GM06990 (cell line): ENCODE measurements around the gene PCBP3.

Experiments used
- DNase-seq: peaks from one replicate; pipeline ENCODE4 v3.0.0-alpha.2; 2011; ENCODE audit not compliant: insufficient read length; ENCODE audit errors: extremely low read depth
- H3K27me3 ChIP-seq: replicated peaks from 2 replicates; pipeline ENCODE4 v1.6.0; 2011; ENCODE audit warnings: low read length; ENCODE audit not compliant: control insufficient read depth, insufficient read depth
- H3K36me3 ChIP-seq: 2 replicates; pipeline ENCODE4 v1.5.1; 2011; ENCODE audit warnings: low read length; ENCODE audit not compliant: control insufficient read depth, insufficient read depth
- H3K4me3 ChIP-seq: replicated peaks from 2 replicates; pipeline ENCODE4 v1.5.1; 2011; ENCODE audit warnings: low read depth, mild to moderate bottlenecking, control low read depth, low read length
- TF ChIP-seq, protein P1 (sequence below): IDR thresholded peaks from 2 replicates; pipeline ENCODE4 v1.5.1; 2011; ENCODE audit warnings: low read length, control low read depth, mild to moderate bottlenecking, inconsistent platforms; ENCODE audit not compliant: insufficient read depth, poor library complexity, severe bottlenecking

PCBP3 gene

DNA sequence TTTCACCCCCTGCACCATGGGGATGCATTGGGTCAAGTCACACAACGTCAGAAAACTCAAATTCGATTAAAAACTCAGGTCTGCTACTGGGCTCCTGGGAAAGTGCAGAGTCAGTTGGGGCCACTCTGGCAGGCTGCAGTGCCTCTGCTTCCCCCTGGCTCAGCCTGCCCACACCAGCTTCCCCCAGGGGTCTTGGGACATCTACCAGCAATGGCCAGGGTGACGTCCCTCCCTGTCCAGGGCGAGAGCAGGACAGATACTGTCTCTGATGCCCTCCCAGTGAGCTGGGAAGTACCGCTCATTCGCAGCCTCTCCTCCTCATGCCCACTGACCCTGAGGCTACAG lies 231.9 kb downstream of the PCBP3 start:
- TF ChIP-seq, protein P1, sequence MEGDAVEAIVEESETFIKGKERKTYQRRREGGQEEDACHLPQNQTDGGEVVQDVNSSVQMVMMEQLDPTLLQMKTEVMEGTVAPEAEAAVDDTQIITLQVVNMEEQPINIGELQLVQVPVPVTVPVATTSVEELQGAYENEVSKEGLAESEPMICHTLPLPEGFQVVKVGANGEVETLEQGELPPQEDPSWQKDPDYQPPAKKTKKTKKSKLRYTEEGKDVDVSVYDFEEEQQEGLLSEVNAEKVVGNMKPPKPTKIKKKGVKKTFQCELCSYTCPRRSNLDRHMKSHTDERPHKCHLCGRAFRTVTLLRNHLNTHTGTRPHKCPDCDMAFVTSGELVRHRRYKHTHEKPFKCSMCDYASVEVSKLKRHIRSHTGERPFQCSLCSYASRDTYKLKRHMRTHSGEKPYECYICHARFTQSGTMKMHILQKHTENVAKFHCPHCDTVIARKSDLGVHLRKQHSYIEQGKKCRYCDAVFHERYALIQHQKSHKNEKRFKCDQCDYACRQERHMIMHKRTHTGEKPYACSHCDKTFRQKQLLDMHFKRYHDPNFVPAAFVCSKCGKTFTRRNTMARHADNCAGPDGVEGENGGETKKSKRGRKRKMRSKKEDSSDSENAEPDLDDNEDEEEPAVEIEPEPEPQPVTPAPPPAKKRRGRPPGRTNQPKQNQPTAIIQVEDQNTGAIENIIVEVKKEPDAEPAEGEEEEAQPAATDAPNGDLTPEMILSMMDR, result no peak
- DNase-seq, result no peak
- H3K36me3 ChIP-seq, result no peaks in the 10 kb centered on the region
- no peak overlapping the region for H3K4me3 ChIP-seq
- H3K27me3 ChIP-seq, result no peaks in the 10 kb centered on the region; the same call in 1 of the 2 replicates

DNA sequence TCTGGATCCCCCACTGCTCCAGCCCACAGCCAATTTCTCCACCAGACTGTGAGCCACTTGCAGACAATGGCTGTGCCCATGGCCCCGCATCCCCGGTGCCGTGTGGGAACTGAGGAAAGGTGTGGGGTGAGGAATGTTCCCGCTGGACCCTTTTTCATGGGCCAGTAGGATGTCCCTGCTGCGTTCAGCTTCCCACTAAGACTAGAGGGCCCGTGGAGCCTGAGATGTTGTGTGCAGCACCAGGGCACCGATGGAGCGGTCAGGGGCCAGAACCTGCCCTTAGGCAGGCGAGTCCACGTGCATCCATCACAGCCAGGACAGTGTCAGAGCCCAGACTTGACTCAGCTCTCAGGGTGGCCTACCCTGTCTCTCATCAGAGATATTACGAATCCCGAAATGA lies 232.4 kb downstream of the PCBP3 start:
- H3K27me3 ChIP-seq, result no peaks in the 10 kb centered on the region; the same call in 1 of the 2 replicates
- no peaks in the 10 kb centered on the region for H3K36me3 ChIP-seq
- TF ChIP-seq, protein P1, result no peak
- no peak overlapping the region for H3K4me3 ChIP-seq
- DNase-seq, result no peak

DNA sequence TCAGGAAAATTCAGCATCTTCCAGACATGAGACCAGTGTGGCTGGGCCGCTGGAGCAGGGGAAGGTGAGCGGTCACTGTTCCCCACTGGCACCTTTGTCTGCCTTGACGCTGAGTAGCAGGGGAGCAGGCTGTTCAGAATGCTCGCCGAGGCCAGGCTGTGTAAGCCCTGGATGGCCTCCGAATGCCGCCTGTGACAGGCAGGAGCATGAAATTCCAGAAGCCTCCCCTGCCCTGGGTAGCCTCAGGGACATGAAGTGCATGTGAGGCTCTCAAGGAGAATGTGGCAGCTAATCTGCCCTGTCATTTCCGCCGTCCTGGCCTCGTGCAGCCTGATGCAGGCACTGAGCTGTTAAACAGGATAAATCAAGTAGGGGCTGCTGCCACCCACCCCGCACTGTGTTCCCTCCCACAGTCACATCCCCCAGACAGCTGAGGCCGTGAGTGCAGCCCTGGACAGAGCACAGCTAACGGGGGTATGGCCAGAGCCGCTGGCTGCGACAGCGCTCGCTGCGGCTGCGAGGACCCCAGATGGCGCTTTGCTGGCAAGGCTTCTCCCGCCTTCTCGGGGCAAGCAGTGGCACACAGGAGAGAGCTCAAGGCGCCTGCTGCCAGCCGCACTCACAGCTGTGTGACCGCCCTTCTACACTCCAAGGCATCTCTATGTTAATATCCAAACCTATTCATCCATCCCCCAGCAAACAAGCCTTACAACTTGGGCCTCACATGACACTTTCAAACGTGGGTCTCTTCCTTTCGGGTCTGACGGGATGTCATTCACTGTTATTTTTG lies 233.1 kb downstream of the PCBP3 start:
- no peak for DNase-seq
- TF ChIP-seq, protein P1, result no peak
- H3K4me3 ChIP-seq, result no peak overlapping the region

DNA sequence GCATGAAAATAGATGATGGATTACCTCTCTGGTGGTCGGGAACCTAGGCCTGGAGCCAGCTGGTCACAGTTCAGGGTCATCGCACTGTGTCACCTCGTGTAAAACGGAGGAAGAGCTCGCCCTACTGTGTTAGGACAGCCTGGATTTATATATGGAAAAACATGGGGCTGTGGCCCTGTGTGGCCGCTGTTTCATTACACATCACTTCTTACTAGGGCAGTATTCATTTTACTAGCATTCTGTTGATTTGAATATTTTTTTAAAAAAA lies 233.6 kb downstream of the PCBP3 start:
- Histone ChIP-seq H3K36me3 (no peaks in the 10 kb centered on the region), H3K4me3 (no peak overlapping the region), H3K27me3 (no peaks in the 10 kb centered on the region; the same call in 1 of the 2 replicates)
- TF ChIP-seq, protein P1, result no peak
- no peak for DNase-seq

More for the DNA sequence above, 233.1 kb downstream of the PCBP3 start:
- Histone ChIP-seq H3K36me3 (no peaks in the 10 kb centered on the region), H3K27me3 (no peaks in the 10 kb centered on the region; the same call in 1 of the 2 replicates)

DNA sequence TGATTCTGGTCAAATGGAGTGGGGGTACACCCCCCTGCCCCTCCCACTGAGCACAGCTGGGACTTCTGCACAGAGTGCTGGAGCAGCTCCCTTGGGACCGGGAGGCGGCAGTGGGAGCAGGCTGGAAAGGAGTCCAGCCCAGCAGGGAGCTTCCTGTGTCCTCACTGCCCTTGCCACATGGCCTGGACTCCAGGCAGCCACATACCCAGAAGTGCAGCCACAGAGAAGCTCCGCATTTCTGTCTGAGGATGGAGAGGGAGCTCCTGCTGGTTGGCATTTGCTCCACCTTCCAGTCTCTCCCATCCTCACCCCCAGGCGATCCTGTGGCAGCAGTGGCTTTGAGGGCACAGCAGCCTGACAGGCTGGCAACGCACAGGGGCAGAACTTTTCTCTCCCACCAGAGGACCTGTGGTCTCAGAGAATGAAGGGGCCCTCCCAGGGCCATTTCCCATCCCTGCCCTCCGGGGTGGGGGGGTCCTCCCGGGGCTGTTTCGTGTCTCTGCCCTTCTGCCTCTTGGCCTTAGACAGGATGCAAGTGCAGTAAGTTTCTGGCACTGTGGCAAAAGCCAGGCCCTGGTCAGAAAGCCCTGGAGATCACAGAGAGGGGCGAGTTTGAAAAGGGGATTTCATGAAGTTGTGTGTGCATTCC lies 234.4 kb downstream of the PCBP3 start:
- no peak overlapping the region for H3K4me3 ChIP-seq
- TF ChIP-seq, protein P1, result no peak
- H3K36me3 ChIP-seq, result no peaks in the 10 kb centered on the region
- no peak for DNase-seq
- no peaks in the 10 kb centered on the region; the same call in 1 of the 2 replicates for H3K27me3 ChIP-seq
